Measurements from ENCODE around the gene SPTLC1. TPM values are rescaled to one million over a fixed set of nuclear protein-coding genes. Genes with fewer than 3 reads are reported as not detected.

Gene SPTLC1
- total RNA-seq, 2 donors from 2014 or later = 77.2 to 83.8 TPM

DNA sequence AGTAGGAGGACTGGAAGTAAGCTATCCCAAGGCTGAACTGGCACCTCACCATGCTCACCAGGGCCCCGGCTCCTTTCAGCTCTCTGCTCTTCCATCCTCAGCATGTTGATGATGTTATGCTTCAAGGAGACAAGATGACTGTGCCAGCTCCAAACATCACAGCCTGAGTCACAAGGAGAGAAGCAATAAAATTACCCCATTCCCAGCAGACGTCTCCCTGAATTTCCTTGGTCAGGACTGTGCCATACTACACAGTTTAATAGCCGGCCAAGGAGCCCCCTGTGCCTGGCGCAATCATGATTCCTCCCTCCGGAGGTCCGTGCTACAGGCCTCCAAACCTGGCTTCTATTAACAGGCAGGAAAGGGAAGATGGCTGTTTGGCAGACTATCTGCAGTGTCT, 114.0 kb downstream of the SPTLC1 start:
- H3K27ac ChIP-seq = no peak overlapping the region
- intact Hi-C loops (cut with DNase I) = no loop called here
- H3K4me3 ChIP-seq = no peak overlapping the region
- DNase-seq = no peak
- no peak overlapping the region for H3K9ac ChIP-seq (ENCODE audit: low read depth in 2 of 2, low read length in 2 of 2)
- no peaks in the 10 kb centered on the region for H3K27me3 ChIP-seq
- no peaks in the 10 kb centered on the region for H3K36me3 ChIP-seq
- TF ChIP-seq, protein P1, sequence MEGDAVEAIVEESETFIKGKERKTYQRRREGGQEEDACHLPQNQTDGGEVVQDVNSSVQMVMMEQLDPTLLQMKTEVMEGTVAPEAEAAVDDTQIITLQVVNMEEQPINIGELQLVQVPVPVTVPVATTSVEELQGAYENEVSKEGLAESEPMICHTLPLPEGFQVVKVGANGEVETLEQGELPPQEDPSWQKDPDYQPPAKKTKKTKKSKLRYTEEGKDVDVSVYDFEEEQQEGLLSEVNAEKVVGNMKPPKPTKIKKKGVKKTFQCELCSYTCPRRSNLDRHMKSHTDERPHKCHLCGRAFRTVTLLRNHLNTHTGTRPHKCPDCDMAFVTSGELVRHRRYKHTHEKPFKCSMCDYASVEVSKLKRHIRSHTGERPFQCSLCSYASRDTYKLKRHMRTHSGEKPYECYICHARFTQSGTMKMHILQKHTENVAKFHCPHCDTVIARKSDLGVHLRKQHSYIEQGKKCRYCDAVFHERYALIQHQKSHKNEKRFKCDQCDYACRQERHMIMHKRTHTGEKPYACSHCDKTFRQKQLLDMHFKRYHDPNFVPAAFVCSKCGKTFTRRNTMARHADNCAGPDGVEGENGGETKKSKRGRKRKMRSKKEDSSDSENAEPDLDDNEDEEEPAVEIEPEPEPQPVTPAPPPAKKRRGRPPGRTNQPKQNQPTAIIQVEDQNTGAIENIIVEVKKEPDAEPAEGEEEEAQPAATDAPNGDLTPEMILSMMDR (IDR thresholded peaks at IDR 0.05) = no peak
- no peaks in the 10 kb centered on the region for H3K4me1 ChIP-seq
- no peaks in the 10 kb centered on the region for H3K9me3 ChIP-seq

DNA sequence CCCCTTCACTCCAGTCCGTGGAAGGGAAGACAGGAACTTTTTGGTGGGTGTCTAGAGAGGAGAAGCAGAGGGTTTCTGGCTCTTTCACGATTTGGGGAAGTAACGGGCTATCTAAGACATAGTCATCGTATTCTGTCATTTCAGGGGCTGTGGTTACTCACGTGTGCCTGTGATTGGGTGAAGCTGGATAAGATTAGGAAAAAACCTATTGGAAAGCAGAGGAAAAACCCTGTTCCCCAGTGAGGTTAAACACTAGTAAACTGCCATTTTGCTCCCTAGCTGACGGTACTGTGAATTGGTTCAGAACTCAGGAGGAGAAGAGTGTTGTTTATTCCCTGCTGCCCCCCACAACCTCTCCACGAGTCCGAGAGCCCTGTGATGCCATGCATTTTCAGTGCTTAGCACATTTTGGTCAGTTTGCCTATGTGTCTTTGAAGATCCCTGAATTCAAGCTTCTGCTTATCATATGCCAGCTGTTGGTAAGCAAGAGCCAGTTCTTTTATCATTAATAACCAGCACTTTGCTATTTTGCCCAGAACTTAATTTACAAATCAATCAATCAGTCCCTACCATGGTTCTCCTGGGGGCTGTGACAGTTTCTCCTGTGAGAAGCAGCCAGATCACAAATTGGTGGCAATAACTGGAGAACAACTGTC, 120.1 kb downstream of the SPTLC1 start:
- intact Hi-C loops (cut with DNase I) = no loop called here
- Histone ChIP-seq H3K9ac (ENCODE audit: low read depth in 2 of 2, low read length in 2 of 2) (no peak overlapping the region), H3K4me1 (no peaks in the 10 kb centered on the region), H3K27me3 (no peaks in the 10 kb centered on the region), H3K9me3 (no peaks in the 10 kb centered on the region), H3K36me3 (no peaks in the 10 kb centered on the region), H3K4me3 (no peak overlapping the region), H3K27ac (no peak overlapping the region)
- DNase-seq = no peak
- TF ChIP-seq, protein P1 (IDR thresholded peaks at IDR 0.05) = no peak

DNA sequence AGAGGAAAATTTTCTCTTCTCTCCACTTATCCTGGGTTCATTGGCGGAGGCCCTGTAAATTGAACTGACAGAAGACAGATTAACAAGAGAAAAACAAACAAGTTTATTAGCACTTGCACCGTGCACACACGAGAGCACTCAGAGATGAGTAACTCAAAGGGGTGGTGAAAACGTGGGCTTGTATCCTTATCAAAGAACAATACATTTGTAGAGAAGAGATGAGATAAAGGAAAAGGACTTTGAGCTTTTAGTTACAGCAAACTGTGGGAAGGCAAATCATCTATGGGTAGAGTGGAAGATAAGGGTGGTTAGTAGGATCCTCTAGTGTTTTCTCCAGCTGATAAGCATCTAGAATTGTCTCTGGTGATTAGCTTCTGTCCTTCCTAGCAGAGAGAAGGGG, 120.8 kb downstream of the SPTLC1 start:
- Histone ChIP-seq H3K27me3 (no peaks in the 10 kb centered on the region), H3K4me3 (no peak overlapping the region), H3K4me1 (no peaks in the 10 kb centered on the region), H3K9me3 (no peaks in the 10 kb centered on the region), H3K9ac (ENCODE audit: low read depth in 2 of 2, low read length in 2 of 2) (no peak overlapping the region), H3K36me3 (no peaks in the 10 kb centered on the region), H3K27ac (no peak overlapping the region)
- TF ChIP-seq, protein P1 (IDR thresholded peaks at IDR 0.05) = no peak
- intact Hi-C loops (cut with DNase I) = no loop called here
- DNase-seq = no peak

DNA sequence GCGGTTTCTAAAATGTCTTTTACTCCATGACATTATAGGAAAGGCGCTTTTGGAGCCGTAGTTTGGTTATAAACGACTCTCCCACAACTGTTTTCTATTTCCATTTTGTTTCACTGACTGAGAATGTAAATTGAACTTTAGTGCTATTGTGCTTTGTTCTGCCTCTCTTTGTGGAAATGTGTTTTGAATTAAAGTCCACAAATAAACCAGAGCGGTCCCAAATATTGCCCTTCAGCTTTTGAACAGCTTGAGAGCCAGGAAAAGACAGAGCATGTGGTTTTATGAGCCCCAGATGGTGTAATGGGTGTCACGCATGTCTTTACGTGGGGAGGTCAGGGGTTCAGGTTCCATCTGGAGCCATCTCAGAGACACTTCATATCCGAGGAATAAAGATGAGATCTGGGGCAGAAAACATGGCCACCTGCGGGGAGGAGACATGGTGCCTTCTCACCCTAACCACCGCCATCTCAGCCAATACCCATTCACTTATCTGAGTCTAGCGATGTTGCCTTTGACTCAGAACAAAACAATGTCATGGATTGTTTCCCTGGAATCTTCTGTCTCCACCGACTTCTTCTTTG, 122.7 kb downstream of the SPTLC1 start:
- H3K9ac ChIP-seq (ENCODE audit: low read depth in 2 of 2, low read length in 2 of 2) = no peak overlapping the region
- no peak overlapping the region for H3K4me3 ChIP-seq
- intact Hi-C loops (cut with DNase I) = no loop called here
- no peaks in the 10 kb centered on the region for H3K4me1 ChIP-seq
- H3K27me3 ChIP-seq = no peaks in the 10 kb centered on the region
- no peaks in the 10 kb centered on the region for H3K9me3 ChIP-seq
- TF ChIP-seq, protein P1 (IDR thresholded peaks at IDR 0.05) = no peak
- DNase-seq = no peak
- H3K36me3 ChIP-seq = no peaks in the 10 kb centered on the region
- H3K27ac ChIP-seq = no peak overlapping the region

DNA sequence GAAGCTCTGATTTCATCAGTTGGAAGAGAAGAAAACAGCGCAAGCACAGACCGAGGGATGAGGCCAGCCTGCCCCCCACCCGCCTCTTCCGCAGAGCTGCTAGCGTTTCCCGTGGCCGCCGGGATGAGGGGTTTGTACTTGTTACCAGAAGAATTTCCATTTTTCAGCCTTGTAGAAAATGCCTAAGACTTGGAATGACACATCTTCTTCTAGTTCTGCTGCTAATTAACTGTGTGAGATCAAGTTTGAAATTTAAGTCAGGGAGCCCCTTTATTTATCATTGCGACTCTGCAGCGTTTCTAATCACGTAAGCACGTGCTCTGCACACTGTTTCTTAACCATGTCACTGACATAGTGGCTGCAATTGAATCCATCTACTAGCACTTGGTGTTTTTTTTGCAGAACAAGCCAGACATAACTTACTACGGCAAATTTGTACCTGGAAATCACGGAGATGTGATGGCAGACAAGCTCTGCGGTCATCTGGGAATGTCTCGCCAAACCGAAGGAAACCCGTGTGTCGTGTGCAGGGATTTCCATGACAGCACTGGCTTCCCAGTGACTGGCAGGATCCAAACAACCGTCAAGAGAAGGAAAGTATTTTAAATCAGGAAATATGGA, 123.4 kb downstream of the SPTLC1 start:
- H3K27me3 ChIP-seq = no peaks in the 10 kb centered on the region
- intact Hi-C loops (cut with DNase I) = no loop called here
- H3K4me1 ChIP-seq = no peaks in the 10 kb centered on the region
- no peak for DNase-seq
- TF ChIP-seq, protein P1 (IDR thresholded peaks at IDR 0.05) = no peak
- H3K4me3 ChIP-seq = no peak overlapping the region
- H3K27ac ChIP-seq = no peak overlapping the region
- H3K36me3 ChIP-seq = no peaks in the 10 kb centered on the region
- no peak overlapping the region for H3K9ac ChIP-seq (ENCODE audit: low read depth in 2 of 2, low read length in 2 of 2)
- no peaks in the 10 kb centered on the region for H3K9me3 ChIP-seq
